GM19467 (cell line): ENCODE data around the gene KCNMA1.
"Not testable (repeated sequence)": the region's sequence is repeated elsewhere in the genome, so short reads cannot be mapped to it uniquely, and the experiment has no call there.

Experiments
- ATAC-seq: cut with Tn5 transposase; IDR thresholded peaks from one replicate; pipeline ENCODE4 v1.9.1; 2021; ENCODE audit warnings: mild to moderate bottlenecking, moderate library complexity; ENCODE audit not compliant: unreplicated experiment

The KCNMA1 gene

DNA sequence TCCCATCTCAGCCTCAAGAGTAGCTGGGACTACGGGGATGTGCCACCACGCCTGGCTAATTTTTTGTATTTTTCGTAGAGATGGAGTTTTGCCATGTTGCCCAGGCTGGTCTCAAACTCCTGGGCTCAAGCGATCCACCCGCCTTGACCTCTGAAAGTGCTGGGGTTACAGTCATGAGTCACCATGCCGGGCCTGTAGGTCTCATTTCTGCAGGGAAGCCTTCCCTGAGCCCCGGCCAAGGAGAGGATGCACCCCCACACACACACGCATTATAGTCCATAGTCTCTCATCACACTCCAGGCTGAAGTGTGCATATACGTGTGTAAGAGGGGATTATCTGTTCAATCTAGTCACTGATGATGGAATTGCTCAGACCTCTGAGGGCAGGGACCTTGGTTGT, 29.3 kb downstream of the KCNMA1 start:
- no peak for ATAC-seq

GRCh38 chr10:77606751-77607150, 30.9 kb downstream of the KCNMA1 start:
- no peak for ATAC-seq

DNA sequence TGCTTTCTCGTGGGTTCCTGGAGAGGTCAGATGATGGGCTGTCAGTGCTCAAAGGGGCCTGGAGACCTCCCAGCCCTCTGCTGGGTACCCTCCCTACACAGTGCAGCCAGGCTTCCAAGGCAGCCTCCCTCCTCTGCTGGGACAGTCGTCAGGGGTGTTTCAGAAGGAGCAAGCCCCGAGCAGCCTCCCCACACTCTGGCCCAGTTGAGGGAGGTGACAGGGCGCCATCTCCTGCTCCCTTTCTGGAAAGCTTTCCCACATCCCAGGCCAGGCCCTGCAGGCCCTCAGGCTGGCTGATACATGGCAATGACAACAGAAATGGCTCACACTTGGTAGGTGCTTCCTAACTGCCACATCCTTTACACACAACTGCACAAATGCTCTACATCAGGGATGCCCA, 32.1 kb downstream of the KCNMA1 start:
- no peak for ATAC-seq

DNA sequence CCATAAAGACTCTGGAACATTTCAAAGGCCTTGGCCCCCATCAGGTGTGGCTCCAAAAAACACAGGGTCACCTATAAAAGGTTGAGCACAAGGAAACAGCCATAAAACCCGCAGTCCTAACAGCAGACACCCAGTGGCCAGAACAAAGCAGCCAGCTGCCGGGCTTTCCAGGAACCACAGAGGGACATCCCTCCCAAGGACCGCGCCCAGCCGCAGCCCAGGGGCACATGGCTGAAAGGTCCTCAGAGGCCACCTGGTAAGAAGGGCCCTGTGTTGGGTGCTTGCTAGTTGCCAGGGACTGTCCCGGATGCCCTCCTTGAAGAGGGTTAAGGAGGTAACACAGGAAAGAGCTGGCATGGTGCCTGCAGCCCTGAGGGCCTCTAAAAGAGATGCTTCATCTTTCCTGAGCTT, 32.7 kb downstream of the KCNMA1 start:
- no peak for ATAC-seq

DNA sequence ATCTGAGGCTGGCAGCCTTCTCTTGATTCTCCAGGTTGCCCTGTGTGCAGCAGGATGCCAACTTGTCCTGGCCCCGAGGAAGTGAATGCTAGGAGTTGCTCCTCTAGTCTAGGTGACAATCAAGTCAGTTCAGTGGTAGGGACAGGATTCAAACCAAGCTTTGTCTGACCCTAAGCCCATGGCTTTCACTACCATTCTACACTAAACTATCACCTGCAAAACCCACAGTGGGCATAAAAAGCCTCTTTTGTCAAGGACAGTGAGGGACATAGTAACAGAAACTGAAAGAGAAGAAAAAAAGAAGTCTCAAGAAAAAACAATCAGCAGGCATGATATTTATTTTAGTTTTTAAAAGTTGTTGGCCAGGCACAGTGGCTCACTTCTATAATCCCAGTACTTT, 33.5 kb downstream of the KCNMA1 start:
- no peak for ATAC-seq

- no peak for ATAC-seq
Observed at GRCh38 chr10:77603534-77603927, 34.1 kb downstream of the KCNMA1 start.

GRCh38 chr10:77602913-77603533, 34.6 kb downstream of the KCNMA1 start:
- ATAC-seq, result no peak

- ATAC-seq, result no peak
Observed at GRCh38 chr10:77602231-77602912, 35.2 kb downstream of the KCNMA1 start.

DNA sequence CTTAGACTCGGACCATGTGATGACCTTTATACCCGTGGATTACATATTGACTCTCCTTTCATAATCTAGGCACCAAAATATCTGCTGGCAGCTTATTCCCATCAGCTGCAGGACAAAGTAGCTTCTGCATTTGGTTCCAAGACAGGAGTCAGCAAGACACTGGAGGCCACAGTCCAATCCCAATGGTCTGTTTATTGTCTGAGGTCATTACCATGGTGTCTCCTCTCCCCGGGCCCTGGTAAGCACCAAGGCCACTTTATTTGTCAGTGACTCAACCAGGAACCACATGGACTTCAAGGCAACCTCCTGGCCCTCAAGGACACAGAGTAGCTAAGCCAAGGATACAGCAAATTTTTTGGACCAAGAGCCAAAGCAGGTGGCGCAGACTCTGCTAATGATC, 36.1 kb downstream of the KCNMA1 start:
- no peak for ATAC-seq

GRCh38 chr10:77600640-77601039, 37.0 kb downstream of the KCNMA1 start:
- ATAC-seq, result no peak

DNA sequence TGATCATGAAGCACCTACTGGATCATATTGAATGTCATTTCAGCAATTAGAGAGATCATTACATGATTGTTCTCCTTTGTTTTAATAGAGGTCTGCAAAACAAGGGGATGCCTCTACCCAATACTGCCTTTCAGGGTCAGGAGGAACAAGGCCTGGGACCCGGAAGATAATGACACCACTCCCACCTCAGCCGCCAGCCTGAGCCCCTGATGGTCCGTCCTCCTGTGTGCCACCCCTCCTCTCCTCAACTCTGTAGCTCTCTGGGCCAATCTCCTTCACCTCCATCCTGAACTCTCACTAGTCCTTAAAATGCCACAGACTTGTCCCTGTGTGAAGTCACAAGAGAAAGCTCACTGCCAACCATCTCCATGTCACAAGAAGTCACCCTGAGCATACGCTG, 38.0 kb downstream of the KCNMA1 start:
- no peak for ATAC-seq

- ATAC-seq, result no peak
Observed at GRCh38 chr10:77598606-77599005, 39.0 kb downstream of the KCNMA1 start.

DNA sequence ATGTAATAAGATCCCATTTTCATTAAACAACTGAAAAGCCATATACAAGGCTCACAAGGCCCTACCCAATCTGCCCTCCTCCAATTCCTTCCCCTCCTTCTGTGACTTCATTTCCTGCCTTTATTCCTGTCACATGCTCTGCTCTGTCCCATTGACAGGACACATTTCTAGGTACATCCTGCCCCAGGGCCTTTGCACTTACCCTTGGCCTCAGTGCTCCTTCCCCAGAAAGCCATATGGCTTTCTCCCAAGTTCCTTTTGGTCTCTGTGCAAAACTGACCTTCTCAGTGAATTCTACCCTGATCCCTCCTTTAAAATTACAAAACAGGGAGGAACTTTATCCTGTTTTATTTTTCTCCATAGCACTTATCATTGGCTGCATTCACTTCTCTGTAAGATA, 40.0 kb downstream of the KCNMA1 start:
- no peak for ATAC-seq

- no peak for ATAC-seq
Observed at GRCh38 chr10:77594471-77594783, 43.2 kb downstream of the KCNMA1 start.

- no peak for ATAC-seq
Observed at GRCh38 chr10:77593771-77594470, 43.7 kb downstream of the KCNMA1 start.

GRCh38 chr10:77592946-77593636, 44.5 kb downstream of the KCNMA1 start:
- ATAC-seq, result no peak

DNA sequence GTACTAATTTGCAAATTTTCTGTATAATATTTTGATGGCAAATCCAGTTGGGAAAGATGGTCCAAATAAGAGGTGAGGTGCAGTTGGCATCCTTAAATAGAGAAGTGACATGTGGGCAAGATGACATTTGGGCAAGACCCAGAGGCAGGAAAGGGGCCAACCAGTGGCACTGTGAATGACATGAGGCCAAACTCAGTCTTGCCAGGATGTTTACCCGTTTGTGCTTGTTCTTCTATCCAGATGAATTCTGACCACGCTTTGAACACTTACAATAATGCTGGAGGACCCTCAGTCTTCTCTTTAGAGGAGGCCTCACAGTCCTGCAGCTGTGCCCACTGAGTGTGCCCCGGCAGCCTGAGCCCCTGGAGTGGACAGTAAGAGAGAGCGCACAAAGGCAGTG, 45.1 kb downstream of the KCNMA1 start:
- ATAC-seq, result no peak

DNA sequence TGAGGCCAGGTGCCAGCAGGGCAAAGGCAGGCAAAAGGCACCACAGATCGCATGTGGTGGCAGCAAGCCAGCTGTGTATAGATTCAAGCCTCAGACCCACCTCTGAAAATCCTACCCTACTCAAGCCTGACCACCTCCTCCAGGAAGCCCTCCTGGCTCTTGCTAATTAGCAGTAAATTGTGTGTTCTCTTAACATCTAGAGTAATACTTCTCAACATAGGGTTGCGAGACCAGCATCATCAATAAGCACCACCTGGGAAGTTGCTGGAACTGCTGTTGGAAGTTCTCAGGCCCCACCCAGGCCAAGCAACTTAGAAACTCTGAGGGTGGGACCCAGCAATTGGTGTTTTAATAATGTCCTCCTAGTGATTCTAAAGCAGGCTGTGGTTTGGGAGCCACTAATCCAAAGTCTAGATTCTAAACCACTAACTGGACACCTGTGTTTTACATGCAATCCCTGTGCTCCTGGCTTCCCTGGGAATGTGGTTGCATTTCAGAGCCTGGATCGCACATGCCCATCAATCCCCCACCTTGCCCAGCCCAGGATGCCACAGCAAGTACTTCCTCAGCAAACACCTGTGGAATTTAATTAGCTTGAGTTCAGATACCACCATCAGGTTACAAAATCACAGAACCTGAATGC, 46.2 kb downstream of the KCNMA1 start:
- ATAC-seq, result no peak

DNA sequence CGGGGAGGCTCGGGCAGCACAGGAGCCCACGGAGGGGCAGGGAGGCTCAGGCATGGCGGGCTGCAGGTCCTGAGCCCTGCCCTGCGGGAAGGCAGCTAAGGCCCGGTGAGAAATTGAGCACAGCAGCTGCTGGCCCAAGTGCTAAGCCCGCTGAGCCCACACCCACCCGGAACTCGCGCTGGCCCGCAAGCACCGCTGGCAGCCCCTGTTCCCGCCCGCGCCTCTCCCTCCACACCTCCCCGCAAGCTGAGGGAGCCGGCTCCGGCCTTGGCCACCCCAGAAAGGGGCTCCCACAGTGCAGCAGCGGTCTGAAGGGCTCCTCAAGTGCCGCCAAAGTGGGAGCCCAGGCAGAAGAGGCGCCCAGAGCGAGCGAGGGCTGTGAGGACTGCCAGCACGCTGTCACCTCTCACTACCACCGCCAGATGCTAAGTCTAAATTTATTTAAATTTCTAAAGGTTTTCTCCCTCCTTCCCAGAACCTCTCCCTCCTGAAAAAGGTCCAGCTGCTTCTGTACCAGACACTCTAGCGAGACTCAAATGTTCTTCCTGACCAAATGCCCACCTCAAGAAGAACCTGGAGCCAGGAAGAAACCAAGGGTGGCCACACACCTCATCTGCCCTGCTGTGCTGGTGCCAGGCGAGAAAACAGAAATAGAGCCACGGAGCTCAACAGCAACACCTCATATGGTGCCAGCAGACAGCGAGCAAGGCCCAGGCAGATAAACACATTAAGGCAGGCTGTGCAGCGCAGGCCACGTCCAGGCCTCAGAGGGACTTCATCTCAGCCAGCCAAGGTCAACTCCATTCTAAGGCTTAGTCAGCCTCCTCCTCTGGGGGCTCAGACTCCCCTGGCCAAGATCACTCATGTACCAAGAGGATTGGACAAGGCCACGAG, 47.0 kb downstream of the KCNMA1 start:
- ATAC-seq, result no peak

GRCh38 chr10:77589703-77590102, 47.9 kb downstream of the KCNMA1 start:
- ATAC-seq, result not testable (repeated sequence)
